HG03039 (cell line): ENCODE results near the gene LYRM7.
"Not testable (repeated sequence)": the region's sequence is repeated elsewhere in the genome, so short reads cannot be mapped to it uniquely, and the experiment has no call there.

Source experiments
- ATAC-seq: cut with Tn5 transposase; IDR thresholded peaks from one replicate; pipeline ENCODE4 v1.9.1; 2021; ENCODE audit warnings: mild to moderate bottlenecking, moderate library complexity; ENCODE audit not compliant: unreplicated experiment

LYRM7 gene

DNA sequence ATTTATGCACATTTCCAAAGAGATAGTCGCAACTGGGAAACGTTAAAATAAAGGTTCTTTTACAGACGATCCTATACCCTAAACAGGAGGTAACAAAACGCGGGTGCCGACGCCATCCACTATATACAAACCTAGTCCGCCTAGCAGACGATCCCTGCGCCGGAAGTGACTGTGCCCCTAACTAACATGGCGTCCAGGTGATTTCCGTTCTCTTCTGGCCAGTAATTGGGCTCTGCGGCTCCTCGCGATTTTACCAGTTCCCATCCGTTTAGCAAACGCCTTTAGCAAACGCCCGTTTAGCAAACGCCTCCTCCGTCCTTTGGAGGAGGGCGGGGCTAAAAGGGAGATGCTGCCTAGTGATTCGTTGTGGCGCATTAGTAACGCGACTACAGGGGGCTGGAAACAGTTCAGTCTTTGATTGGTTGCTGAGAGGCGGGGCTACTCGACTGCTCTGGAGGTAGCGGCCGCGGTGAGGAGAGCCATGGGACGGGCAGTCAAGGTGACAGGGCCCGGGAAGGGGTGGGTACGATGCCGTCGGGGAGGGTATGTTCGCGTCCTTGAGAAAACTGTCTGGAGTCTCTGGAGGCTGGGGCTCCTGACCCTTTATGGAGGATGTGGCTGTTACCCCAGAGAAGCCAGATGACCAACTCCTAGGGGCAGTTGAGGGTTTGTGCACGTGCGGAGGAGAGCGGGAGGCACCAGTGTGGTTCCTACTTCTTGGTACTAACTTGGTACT lies at the start of gene LYRM7:
Gene LYRM7 (plus strand): TSS at position 405 of the 736 bp plus-strand sequence. CDS start 77 bp downstream, at position 482.
- ATAC-seq = peak; percentile 97

DNA sequence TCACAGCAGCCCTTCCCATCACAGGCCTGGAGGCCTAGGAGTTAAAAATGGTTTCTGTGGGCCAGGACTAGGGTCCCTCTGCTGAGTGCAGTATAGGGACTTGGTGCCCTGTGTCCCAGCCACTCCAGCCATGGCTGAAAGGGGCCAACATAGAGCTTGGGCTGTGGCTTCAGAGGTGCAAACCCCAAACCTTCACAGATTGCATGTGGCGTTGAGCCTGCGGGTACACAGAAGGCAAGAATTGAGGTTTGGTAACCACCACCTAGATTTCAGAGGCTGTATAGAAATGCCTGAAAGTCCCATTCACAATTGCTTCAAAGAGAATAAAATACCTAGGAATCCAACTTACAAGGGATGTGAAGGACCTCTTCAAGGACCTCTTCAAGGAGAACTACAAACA lies 43.5 kb upstream of the LYRM7 start:
- ATAC-seq = not testable (repeated sequence)

DNA sequence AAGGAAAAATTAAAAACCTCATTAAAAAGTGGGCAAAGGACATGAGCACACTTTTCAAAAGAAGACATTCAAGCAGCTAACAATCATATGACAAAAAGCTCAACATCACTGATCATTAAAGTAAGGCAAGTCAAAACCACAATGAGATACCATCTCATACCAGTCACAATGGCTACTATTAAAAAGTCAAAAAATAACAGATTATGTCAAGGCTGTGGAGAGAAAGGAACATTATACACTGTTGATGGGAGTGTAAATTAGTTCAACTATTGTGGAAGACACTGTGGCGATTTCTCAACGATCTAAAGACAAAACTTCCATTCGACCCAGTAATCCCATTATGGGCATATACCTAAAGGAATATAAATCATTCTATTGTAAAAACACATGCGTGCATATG lies 41.4 kb upstream of the LYRM7 start:
- no peak for ATAC-seq

DNA sequence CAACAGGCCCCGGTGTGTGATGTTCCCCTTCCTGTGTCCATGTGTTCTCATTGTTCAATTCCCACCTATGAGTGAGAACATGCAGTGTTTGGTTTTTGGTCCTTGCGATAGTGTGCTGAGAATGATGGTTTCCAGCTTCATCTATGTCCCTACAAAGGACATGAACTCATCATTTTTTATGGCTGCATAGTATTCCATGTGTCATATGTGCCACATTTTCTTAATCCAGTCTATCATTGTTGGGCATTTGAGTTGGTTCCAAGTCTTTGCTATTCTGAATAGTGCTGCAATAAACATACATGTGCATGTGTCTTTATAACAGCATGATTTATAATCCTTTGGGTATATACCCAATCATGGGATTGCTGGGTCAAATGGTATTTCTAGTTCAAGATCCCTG lies 37.7 kb upstream of the LYRM7 start:
- not testable (repeated sequence) for ATAC-seq

DNA sequence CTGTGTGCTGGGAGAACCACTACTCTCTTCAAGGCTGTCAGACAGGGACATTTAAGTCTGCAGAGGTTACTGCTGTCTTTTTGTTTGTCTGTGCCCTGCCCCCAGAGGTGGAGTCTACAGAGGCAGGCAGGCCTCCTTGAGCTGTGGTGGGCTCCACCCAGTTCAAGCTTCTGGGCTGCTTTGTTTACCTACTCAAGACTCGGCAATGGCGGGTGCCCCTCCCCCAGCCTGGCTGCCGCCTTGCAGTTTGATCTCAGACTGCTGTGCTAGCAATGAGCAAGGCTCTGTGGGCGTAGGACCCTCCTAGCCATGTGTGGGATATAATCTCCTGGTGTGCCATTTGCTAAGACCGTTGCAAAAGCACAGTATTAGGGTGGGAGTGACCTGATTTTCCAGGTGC lies 32.3 kb upstream of the LYRM7 start:
- ATAC-seq = not testable (repeated sequence)

DNA sequence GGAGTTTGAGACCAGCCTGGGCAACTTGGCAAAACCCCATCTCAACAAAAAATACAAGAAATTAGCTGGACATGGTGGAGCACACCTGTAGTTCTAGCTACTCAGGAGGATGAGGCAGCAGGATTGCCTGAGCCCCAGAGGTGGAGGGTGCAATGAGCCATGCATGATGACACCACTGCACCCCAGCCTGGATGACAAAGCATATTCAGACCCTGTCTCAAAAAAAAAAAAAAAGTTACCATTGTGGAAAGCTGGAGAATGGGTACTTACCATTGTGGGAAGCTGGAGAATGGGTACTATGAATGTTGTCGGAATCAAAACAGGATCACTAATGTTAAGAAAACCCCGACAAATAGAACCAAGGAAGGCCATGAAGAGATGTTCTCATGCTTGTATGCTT lies 31.4 kb upstream of the LYRM7 start:
- ATAC-seq = no peak

DNA sequence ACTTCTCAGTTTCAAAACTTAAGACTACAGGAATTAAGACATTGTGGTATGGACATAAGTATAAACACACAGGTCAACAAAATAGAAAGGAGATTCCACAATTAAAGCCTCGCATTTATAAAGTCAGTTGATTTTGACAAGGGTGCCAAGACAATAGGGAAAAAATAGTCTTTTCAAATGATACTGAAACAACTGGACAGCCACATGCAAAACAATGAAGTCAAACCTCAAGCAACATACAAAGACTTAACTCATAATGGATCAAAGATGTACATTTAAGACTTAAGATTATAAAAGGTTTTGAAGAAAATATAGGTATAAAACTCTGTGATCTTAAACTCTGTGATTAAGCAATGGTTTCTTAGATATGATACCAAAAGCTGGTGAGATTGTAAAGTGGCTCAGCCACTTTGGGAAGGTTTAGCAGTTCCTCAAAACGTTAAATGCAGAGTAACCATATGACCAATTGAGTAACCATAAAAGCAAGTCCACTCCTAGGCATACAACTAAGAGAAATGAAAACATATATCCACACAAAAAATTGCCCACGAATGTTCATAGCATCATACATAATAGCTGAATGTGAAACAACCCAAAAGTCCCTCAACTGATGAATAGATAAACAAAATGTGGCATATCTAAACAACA lies 27.6 kb upstream of the LYRM7 start:
- ATAC-seq = no peak

DNA sequence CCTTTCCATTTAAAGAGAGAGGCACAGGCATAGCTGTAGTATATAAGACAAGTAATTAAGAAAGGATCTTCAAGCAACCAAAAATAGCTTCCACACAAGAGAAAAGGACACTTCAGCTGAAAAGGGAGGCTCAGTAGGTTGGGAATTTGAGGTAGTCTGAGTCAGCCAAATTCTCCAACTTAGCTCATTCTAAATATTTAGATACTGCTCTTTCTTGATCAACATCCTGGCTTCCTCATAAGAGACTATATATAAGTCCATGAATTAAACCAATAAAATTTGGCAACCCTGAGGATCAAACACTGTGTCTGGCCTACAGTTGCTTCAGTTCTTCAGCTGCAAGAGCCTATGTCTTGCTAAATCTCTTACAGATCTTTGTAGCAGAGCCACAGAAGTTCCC lies 23.5 kb upstream of the LYRM7 start:
- ATAC-seq = no peak

DNA sequence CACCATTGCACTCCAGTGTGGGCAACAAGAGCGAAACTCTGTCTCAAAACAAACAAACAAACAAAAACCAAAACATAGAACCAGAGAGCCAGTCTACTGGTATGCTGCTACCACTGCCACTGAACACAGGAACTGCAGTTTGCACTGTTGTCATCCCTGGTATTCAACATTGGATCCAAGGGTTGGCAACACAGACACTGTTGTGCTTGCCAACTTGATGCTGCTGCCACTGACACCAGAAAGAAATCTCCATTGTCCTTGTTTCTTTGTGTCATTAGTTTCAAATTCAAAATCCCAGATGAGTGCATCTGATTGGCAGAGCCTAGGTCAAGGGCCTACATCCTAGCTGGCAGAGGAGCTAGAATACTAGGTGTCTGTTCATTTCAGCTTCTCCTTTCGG lies 21.9 kb upstream of the LYRM7 start:
- ATAC-seq = no peak

DNA sequence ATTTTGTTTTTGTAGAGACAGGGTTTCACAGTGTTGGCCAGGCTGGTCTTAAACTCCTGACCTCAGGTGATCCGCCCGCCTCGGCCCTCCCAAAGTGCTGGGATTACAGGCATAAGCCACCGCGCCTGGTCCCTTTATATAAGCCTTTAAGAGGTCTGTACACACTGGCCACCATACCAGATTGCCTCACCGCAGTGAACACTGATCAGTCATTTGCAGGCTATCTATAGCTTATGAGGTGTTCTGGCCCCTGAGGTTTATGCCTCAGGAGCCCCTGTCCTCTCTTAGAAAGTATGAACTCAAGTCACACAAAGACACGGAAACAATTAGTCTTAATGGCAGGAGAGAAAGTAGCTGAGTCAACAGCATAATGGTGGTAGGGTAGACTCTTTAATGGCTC lies 20.3 kb upstream of the LYRM7 start:
- no peak for ATAC-seq

DNA sequence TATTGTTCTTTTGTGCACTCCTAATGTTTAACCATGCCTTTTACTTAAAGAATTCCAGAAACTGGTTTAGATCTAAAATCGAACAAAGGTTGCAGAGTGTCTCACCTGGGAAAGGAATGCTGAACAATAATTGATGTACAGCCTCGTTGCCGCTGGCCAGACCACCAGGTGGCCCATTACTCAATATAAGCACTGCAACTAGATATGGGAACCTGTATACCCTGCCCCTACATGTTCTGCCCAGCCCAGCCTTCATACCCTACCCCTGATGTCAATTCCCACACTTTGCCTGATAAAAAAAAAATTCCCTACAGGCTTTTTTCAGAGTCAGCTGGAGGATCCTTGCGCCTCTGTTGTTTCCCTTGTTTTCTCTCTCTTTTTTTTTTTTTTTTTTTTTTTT lies 19.5 kb upstream of the LYRM7 start:
- no peak for ATAC-seq

DNA sequence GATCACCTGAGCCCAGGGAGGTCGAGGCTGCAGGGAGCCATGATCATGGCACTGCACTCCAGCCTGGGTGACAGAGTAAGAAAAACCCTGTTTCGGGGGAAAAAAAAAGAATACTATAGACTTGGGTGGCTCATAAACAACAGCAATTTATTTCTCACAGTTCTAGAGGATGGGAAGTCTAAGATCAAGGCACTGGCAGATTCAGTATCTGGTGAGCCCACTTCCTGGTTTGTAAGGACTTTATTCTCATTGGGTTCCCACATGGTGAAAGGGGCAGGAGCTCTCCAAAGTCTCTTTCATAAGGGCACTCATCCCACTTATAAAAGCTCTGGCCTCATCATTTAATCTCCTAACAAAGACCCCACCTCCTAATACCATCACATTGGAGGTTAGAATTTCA lies 14.4 kb upstream of the LYRM7 start:
- no peak for ATAC-seq

DNA sequence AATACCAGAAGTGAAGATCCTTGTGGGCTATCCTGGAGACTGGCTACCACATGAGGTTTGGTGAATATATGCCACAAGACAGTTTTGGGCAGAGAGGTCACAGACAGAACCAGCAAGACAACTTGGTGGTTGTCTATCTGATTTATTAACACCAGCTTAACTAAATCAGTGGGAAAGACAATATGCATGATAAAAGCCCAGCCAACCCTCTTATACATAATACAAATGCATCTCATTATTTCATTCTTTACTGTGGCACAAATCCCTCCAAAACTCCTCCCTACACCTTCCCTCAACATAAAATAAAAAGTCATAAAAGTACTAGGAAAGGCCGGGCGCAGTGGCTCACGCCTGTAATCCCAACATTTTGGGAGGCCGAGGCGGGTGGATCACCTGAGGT lies 13.8 kb upstream of the LYRM7 start:
- ATAC-seq = no peak

DNA sequence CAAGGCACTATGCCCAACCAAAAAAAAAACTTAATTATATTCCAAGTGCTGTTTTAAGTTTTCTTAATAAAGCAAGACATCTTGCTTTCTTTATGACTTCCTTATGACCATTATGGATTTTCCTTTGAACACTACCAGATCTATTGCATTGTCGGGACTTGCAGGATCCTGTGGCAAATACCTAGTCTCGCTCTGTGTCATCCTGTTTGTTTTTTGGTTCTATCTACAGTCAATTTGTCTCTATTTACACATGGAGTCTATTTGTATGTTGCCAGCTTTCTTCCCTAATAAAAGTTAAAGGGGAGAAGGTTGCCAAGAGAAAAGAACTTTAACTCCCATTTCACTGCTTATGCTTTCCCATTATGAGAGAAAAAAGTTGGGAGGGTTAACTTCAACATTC lies 10.6 kb upstream of the LYRM7 start:
- no peak for ATAC-seq

DNA sequence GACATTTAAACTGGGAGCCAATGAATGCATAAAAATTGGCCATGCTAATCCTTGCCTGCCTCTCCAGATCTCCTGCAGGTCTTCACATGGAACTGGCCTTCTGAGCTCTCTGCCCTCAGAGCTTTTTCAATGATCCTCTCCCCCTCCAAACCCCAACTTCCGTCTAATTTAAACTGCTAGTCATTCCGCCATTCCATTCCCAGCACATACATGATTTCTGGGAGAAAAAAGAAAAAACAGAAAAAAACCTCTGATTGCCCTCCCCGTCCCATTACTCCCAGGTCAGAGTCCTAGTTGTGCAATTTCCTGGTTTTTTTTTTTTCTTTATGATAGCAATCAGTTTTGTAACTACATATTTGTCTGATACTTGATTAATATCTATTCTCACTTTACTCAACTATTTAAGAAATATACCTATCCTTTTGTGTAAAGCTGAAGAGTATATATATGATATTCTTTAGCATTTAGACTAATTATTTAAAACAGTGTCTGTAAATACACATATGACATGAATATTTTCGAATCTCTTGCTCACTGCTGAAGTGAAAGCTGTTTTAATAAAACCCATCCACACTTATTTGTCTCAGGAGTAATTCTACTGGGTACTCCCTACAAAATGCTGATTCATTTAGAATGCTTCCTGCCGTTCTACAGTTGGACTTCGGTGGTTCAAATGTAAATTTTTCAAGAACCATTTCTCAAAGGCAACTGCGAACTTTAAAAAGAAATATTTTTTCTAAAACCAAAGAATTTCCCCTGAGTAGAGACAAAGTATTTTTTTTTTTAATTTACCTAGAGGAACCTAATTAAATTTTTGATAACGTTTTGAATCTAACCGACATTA lies 7.2 kb upstream of the LYRM7 start:
- no peak for ATAC-seq

DNA sequence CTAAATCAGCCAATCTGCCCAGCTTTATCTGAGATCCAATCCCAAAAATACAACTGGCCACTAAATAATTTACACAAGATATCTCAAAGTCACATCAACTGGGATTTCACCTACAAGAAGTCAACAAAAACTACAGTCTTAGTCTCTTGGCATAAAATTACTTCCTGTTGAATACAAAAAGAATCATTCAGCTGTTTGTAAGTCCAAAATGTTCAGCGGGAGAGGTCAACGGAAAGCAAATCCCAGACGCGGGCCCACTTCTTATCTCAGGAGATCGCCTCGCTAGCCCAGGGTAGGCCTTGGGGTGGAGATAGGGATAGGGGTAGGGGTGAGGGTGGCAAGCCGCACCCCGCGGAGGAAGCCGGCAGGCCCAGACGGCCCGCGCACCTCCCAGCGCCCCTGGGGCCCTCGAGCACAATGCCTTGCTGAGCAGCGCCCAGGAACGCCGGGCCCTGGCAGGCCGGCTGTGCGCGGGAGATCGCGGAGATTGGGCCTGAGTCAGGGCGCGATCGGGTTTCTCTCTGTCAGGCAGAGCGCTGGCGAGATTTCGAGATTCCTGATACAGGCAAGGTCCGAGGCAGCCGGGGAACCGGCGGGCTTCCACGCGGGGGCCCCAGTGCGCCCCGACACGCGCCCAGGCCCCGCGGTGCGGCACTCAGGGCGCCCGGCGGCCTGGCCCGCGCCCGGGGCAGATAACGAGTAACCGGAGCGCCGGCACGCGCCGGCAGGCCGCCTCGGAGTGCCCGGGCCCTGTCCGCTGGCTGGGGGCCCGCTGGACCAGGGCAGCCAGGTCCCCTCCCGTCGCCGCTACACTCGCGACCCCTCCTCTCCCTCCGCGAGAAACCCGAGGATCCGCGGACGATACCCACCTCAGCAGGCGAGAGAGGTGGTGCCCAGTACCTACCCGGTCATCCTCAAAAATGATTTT lies 6.3 kb upstream of the LYRM7 start:
- peak; percentile 77 for ATAC-seq

DNA sequence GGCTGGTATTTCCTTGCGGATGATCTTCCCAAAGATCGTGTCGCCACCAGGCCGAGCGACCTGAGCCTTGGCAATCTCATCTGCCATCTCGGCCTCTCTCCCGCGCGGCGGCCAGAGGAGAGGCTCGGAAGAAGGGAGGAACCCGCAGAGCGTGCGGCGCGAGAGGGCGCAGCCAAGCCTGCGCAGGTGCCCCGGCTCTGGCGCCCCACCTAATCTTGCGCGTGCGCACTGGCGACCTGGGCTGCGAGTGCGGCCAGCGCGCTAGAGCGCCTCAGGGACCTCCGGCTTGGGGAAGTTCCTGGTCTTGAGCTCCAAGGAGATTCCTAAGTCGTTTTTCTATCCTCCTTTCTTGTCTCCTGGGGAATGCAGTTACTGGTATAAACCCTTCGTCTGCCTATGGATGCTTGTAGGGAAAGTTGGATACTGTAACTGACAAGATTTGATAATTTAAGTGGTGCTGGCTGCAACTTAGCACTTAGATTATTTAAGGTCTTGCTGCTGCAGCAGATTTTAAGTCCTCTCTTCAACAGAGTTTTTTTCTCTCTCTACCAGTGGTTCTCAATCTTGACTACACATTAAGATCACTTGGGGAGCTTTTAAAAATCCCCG lies 5.5 kb upstream of the LYRM7 start, which contains the start of gene HINT1:
Gene HINT1 (minus strand): TSS at position 138 of the 609 bp plus-strand sequence. CDS start 51 bp downstream, at position 87.
- peak; percentile 84 for ATAC-seq

DNA sequence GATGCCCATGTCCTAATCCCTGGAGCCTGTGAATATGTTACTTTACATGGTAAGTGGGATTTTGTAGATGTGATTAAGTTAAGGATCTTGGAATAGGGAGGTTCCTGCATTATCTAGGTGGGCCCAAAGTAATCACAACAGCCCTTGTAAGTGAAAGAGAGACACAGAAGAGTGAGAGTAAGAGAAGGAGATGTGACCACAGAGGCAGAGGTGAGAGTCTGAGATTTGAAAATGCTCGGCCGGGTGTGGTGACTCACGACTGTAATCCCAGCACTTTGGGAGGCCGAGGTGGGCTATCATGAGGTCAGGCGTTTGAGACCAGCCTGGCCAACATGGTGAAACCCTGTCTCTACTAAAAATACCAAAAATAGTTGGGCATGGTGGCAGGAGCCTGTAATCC lies 3.1 kb upstream of the LYRM7 start:
- ATAC-seq = no peak

DNA sequence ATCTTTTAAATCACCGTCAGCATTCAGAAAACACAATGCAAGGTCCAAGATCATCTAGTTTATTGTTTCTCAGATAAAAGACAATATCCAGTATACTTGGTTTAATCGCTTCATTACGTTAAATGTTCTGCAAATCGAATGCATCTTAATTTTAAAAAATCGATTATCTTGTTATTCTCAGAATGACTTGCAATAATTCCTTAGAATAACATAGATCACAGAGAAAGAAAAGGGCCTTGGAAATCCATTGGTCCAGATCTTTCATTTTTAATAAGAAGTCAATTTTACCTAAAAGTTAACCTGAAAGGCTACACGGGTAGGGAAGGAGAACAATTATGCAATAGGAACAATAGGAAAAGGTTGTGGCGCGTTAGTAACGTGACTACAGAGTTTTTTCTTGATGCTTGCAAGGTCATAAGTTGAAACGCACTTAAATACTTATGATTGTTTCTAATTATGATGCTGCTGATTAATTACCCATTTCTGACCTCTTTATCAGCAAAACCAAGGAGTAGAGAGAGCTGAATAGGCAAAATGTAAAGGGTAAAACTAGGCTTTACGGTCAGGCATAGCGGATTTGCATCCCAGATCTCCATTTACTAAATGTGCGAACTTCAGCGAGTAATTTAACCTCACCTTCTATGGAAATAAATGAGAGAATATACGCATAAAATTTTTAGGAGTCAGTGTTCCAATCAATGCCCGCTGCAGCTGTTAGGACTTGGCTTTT lies 769 bp upstream of the LYRM7 start:
- ATAC-seq = no peak
